ENCODE data around the gene ALK.

- TF ChIP-seq CTCF (IDR thresholded peaks at IDR 0.05; ENCODE audit: low read length) (no peak), EZH2 (IDR thresholded peaks at IDR 0.05; ENCODE audit: borderline replicate concordance, low read length) (no peak)
Measured at GRCh38 chr2:29580223-29580622, 341.2 kb downstream of the ALK start.
